OCI-LY1 (cell line): Measurements from ENCODE around the gene CYB5B.

Experiments
- H2AFZ ChIP-seq: fragments of 200-600 bp; sonication (generic), shearing (Covaris generic); 2 replicates; pipeline ENCODE4 v1.6.0; 2014; ENCODE audit warnings: antibody characterized with exemption, mild to moderate bottlenecking, low read length
- H3F3A ChIP-seq: fragments of 200-600 bp; sonication (generic), shearing (Covaris generic); 2 replicates; pipeline ENCODE4 v1.6.0; 2014; ENCODE audit warnings: mild to moderate bottlenecking, antibody characterized with exemption, low read length, moderate library complexity; ENCODE audit not compliant: insufficient read depth
- H3K27ac ChIP-seq: fragments of 200-600 bp; sonication (generic); 2 replicates; pipeline ENCODE4 v1.5.1; 2014; ENCODE audit warnings: low read length, mixed run types, mild to moderate bottlenecking, low read depth; ENCODE audit not compliant: poor library complexity, severe bottlenecking
- H3K27me3 ChIP-seq: fragments of 200-600 bp; sonication (generic); 2 replicates; pipeline ENCODE4 v1.6.0; 2014; ENCODE audit warnings: antibody characterized with exemption, mild to moderate bottlenecking, low read length, moderate library complexity; ENCODE audit not compliant: insufficient read depth
- H3K36me3 ChIP-seq: fragments of 200-600 bp; sonication (generic); 2 replicates; pipeline ENCODE4 v1.6.1; 2014; ENCODE audit warnings: mild to moderate bottlenecking, antibody characterized with exemption, low read length, moderate library complexity, mixed read lengths; ENCODE audit not compliant: insufficient read depth
- H3K4me1 ChIP-seq: fragments of 200-600 bp; sonication (generic); 2 replicates; pipeline ENCODE4 v1.5.1; 2014; ENCODE audit warnings: mild to moderate bottlenecking, low read length, moderate library complexity; ENCODE audit not compliant: insufficient read depth, severe bottlenecking
- H3K4me2 ChIP-seq: fragments of 200-600 bp; sonication (generic), shearing (Covaris generic); 2 replicates; pipeline ENCODE4 v1.6.1; 2014; ENCODE audit warnings: low read length
- H3K4me3 ChIP-seq: fragments of 200-600 bp; sonication (generic); 2 replicates; pipeline ENCODE4 v1.5.1; 2014; ENCODE audit warnings: low read length, low read depth, mild to moderate bottlenecking, mixed read lengths; ENCODE audit not compliant: poor library complexity, severe bottlenecking
- H3K79me2 ChIP-seq: fragments of 200-600 bp; shearing (Covaris generic); 2 replicates; pipeline ENCODE4 v1.6.1; 2016; ENCODE audit warnings: mixed run types, low read length, mixed read lengths; ENCODE audit not compliant: insufficient read depth
- H3K9ac ChIP-seq: fragments of 200-600 bp; sonication (generic), shearing (Covaris generic); 2 replicates; pipeline ENCODE4 v1.6.1; 2014; ENCODE audit warnings: mild to moderate bottlenecking, low read length, mixed read lengths
- H3K9me2 ChIP-seq: fragments of 200-600 bp; sonication (generic), shearing (Covaris generic); 2 replicates; pipeline ENCODE4 v1.6.1; 2014; ENCODE audit warnings: low read depth, mild to moderate bottlenecking, low read length, mixed read lengths
- H3K9me3 ChIP-seq: fragments of 200-600 bp; shearing (Covaris generic); 2 replicates; pipeline ENCODE4 v1.6.1; 2014; ENCODE audit warnings: low read length, mixed read lengths
- H4K20me1 ChIP-seq: fragments of 200-600 bp; sonication (generic), shearing (Covaris generic); 2 replicates; pipeline ENCODE4 v1.6.0; 2016; ENCODE audit warnings: mild to moderate bottlenecking, low read length; ENCODE audit not compliant: insufficient read depth
- EZH2 ChIP-seq: fragments of 200-600 bp; sonication (generic), shearing (Covaris generic); IDR thresholded peaks from 2 replicates; pipeline ENCODE4 v1.8.0; 2017; ENCODE audit warnings: borderline replicate concordance, mixed run types, mild to moderate bottlenecking, antibody characterized with exemption, low read length, moderate library complexity, mixed read lengths
- TF ChIP-seq, protein P1 (sequence below): fragments of 200-600 bp; sonication (generic), shearing (Covaris generic); IDR thresholded peaks from 2 replicates; pipeline ENCODE4 v1.5.1; 2017; ENCODE audit warnings: mild to moderate bottlenecking, antibody characterized with exemption, low read length, moderate library complexity, mixed read lengths

Gene CYB5B

DNA sequence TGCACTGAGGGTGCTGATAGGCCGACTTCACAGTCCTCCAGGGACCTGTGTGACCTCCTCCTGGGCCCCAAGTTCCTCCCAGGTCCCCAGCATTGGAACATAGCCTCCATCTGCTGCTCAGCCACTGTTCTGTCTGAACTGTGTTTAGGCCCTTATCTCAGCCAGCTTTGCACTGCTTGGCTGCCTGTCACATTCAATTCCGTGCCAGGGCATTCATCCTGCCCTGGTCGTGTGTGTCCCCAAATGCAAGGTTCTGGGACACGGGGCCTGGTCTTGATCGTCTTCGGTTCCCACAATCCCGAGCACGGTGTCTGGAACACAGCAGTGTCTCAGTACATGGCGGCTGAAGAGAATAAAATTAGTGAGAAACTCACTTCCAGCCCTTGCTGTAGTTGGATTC lies 71.4 kb downstream of the CYB5B start:
- Histone ChIP-seq H3K79me2 (no peaks in the 10 kb centered on the region), H3K9me3 (no peaks in the 10 kb centered on the region), H3K4me1 (no peaks in the 10 kb centered on the region), H3K9ac (no peak overlapping the region), H3K4me2 (no peak overlapping the region), H3K27ac (no peak overlapping the region), H3K9me2 (no peaks in the 10 kb centered on the region), H3K4me3 (no peak overlapping the region), H3F3A (no peaks in the 10 kb centered on the region), H3K36me3 (no peaks in the 10 kb centered on the region), H4K20me1 (no peaks in the 10 kb centered on the region), H2AFZ (no peak overlapping the region), H3K27me3 (no peaks in the 10 kb centered on the region)
- TF ChIP-seq, protein P1, sequence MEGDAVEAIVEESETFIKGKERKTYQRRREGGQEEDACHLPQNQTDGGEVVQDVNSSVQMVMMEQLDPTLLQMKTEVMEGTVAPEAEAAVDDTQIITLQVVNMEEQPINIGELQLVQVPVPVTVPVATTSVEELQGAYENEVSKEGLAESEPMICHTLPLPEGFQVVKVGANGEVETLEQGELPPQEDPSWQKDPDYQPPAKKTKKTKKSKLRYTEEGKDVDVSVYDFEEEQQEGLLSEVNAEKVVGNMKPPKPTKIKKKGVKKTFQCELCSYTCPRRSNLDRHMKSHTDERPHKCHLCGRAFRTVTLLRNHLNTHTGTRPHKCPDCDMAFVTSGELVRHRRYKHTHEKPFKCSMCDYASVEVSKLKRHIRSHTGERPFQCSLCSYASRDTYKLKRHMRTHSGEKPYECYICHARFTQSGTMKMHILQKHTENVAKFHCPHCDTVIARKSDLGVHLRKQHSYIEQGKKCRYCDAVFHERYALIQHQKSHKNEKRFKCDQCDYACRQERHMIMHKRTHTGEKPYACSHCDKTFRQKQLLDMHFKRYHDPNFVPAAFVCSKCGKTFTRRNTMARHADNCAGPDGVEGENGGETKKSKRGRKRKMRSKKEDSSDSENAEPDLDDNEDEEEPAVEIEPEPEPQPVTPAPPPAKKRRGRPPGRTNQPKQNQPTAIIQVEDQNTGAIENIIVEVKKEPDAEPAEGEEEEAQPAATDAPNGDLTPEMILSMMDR, result no peak
- no peak for TF ChIP-seq EZH2

DNA sequence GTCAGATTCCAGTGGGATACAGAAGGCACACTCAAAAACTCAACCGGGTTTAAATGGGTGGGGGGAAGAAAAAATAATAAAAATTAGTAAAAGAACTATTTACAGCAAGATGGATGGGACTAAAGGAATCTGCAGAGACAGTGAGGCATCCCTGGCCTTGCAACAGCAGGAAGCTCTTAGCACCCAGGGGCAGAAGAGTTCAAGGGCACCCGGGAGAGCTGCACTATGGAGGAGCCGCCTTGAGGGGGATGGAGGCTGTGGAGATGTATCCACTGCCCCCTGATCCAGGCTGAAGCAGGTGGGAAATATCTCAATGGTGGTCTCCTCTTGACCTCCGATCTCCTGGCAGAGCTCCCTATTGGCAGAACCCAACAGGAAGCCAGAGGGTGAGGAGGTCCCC lies 72.0 kb downstream of the CYB5B start:
- Histone ChIP-seq H3F3A (no peaks in the 10 kb centered on the region), H3K4me1 (no peaks in the 10 kb centered on the region), H3K36me3 (no peaks in the 10 kb centered on the region), H3K9me2 (no peaks in the 10 kb centered on the region), H3K4me2 (no peak overlapping the region), H3K79me2 (no peaks in the 10 kb centered on the region), H2AFZ (no peak overlapping the region), H3K27me3 (no peaks in the 10 kb centered on the region), H3K9me3 (no peaks in the 10 kb centered on the region), H4K20me1 (no peaks in the 10 kb centered on the region), H3K9ac (no peak overlapping the region), H3K27ac (no peak overlapping the region), H3K4me3 (no peak overlapping the region)
- no peak for TF ChIP-seq EZH2
- TF ChIP-seq, protein P1, result no peak

DNA sequence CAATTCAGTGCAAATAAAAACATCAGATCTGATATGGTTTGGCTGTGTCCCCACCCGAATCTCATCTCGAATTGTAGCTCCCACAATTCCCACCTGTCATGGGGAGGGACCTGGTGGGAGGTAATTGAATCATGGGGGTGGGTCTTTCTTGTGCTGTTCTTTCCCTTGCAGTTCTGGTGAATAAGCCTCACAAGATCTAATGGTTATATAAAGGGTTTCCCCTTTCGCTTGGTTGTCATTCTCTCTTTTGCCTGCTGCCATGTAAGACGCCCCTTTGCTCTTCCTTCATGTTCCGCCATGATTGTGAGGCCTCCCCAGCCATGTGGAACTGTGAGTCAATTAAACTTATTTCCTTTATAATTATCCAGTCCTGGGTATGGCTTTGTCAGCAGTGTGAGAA lies 72.5 kb downstream of the CYB5B start:
- Histone ChIP-seq H2AFZ (no peak overlapping the region), H3K9ac (no peak overlapping the region), H3K79me2 (no peaks in the 10 kb centered on the region), H4K20me1 (no peaks in the 10 kb centered on the region), H3K36me3 (no peaks in the 10 kb centered on the region), H3K4me1 (no peaks in the 10 kb centered on the region), H3K27ac (no peak overlapping the region), H3K4me2 (no peak overlapping the region), H3K27me3 (no peaks in the 10 kb centered on the region), H3K4me3 (no peak overlapping the region), H3K9me3 (no peaks in the 10 kb centered on the region), H3F3A (no peaks in the 10 kb centered on the region), H3K9me2 (no peaks in the 10 kb centered on the region)
- TF ChIP-seq, protein P1, result no peak
- TF ChIP-seq EZH2, result no peak
